Peyer's patch (tissue), 4 donors: ENCODE measurements around the gene HSBP1.

ENCODE experiments used
- POLR2A ChIP-seq, 2 donors: fragments of 450-650 bp; IDR thresholded peaks; one replicate each; pipeline ENCODE4 v1.5.1; 2017; ENCODE audit warnings: antibody characterized with exemption in 2 of 2, mild to moderate bottlenecking in 2 of 2, moderate library complexity in 2 of 2
- TF ChIP-seq, protein P1 (sequence below), 6 experiments: fragments of 450-650 bp in 4 of 6; fragments of 200-600 bp in 2 of 6; sonication (generic) in 1 of 6; IDR thresholded peaks; one replicate each; pipeline ENCODE4 v1.5.1; 2017 to 2019; ENCODE audit warnings: antibody characterized with exemption in 6 of 6, mild to moderate bottlenecking in 3 of 6, moderate library complexity in 1 of 6

DNA sequence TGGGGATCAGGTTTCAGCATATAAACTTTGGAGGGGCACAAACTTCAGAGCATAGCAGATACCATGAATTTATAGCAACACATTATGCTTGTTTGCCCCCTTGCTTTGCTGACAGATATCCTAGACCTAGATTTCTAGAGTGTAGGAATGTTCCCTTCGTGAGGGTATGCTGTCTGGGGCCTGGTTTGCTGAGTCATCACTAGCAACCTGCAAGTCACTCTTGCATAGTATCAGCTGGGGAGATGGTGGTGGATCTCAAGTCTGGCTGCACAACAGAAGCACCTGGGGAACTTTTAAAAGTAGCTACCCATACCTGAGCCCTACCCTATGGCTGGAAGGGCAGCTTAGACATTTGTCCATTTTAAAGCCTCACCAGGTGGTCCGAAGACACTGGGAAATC is 22.3 kb upstream of the HSBP1 start:
- TF ChIP-seq, protein P1, sequence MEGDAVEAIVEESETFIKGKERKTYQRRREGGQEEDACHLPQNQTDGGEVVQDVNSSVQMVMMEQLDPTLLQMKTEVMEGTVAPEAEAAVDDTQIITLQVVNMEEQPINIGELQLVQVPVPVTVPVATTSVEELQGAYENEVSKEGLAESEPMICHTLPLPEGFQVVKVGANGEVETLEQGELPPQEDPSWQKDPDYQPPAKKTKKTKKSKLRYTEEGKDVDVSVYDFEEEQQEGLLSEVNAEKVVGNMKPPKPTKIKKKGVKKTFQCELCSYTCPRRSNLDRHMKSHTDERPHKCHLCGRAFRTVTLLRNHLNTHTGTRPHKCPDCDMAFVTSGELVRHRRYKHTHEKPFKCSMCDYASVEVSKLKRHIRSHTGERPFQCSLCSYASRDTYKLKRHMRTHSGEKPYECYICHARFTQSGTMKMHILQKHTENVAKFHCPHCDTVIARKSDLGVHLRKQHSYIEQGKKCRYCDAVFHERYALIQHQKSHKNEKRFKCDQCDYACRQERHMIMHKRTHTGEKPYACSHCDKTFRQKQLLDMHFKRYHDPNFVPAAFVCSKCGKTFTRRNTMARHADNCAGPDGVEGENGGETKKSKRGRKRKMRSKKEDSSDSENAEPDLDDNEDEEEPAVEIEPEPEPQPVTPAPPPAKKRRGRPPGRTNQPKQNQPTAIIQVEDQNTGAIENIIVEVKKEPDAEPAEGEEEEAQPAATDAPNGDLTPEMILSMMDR (IDR thresholded peaks at IDR 0.05) = no peak
- no peak for TF ChIP-seq POLR2A (IDR thresholded peaks at IDR 0.05)
